Mammary epithelial cell (primary cell): Measurements from ENCODE around the gene HEXD.

ENCODE experiments used
- EZH2 ChIP-seq: IDR thresholded peaks from 2 replicates; pipeline ENCODE4 v1.6.1; 2012; ENCODE audit warnings: low read length, inconsistent platforms, borderline replicate concordance
- TF ChIP-seq, protein P1 (sequence below), 2 donors: IDR thresholded peaks in 1 of 2; conservative IDR thresholded peaks in 1 of 2; 2 replicates each; pipeline ENCODE4 v1.5.1; 2011 to 2012; ENCODE audit warnings: inconsistent platforms in 2 of 2, low read length in 2 of 2, mild to moderate bottlenecking in 2 of 2, control low read depth in 1 of 2, low read depth in 1 of 2; ENCODE audit not compliant: insufficient read depth in 1 of 2; ENCODE audit errors: extremely low read depth in 1 of 2

DNA sequence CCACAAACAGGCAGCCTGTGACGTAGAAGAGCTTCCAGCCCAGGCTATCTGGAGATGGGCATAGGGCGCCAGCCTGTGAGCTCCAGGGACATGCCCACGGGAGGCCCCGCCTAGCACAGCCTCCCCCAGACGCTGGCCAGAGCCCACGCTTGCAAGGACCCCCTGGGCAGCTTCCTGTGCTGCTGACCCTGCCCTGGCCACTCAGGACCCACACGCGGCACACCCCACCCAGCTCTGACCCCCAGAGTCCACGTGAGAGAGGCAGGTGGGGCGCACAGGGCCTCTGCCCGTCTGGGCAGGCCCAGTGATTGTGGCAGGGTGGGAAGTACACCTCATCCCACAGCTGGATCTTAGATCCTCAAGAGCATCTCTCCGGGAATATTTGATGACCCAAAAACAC is 28.5 kb downstream of the HEXD start:
- TF ChIP-seq, protein P1, sequence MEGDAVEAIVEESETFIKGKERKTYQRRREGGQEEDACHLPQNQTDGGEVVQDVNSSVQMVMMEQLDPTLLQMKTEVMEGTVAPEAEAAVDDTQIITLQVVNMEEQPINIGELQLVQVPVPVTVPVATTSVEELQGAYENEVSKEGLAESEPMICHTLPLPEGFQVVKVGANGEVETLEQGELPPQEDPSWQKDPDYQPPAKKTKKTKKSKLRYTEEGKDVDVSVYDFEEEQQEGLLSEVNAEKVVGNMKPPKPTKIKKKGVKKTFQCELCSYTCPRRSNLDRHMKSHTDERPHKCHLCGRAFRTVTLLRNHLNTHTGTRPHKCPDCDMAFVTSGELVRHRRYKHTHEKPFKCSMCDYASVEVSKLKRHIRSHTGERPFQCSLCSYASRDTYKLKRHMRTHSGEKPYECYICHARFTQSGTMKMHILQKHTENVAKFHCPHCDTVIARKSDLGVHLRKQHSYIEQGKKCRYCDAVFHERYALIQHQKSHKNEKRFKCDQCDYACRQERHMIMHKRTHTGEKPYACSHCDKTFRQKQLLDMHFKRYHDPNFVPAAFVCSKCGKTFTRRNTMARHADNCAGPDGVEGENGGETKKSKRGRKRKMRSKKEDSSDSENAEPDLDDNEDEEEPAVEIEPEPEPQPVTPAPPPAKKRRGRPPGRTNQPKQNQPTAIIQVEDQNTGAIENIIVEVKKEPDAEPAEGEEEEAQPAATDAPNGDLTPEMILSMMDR (conservative IDR thresholded peaks at IDR 0.05 in 1 of 2, IDR thresholded peaks at IDR 0.05 in 1 of 2; ENCODE audit: extremely low read depth in 1 of 2, insufficient read depth in 1 of 2, low read depth in 1 of 2, low read length in 2 of 2): no peak
- TF ChIP-seq EZH2: no peak
